ENCODE measurements around the gene PCAT6. TPM values are rescaled to one million over a fixed set of nuclear protein-coding genes. Genes with fewer than 3 reads are reported as not detected.

Gene PCAT6
- total and polyA plus RNA-seq, 2 donors (not counting 3 experiments of a cell fraction or from before 2014, with no cell fraction given): 1.7 to 2.4 TPM

GRCh38 chr1:202765721-202766120 is 45.0 kb upstream of the PCAT6 start:
- FAIRE-seq (no peak), DNase-seq (ENCODE audit: low read depth, low spot score) (no peak)
- H3K27me3 ChIP-seq (ENCODE audit: control insufficient read depth in 2 of 2, insufficient read depth in 2 of 2, low read length in 2 of 2): no peaks in the 10 kb centered on the region
- H3K4me2 ChIP-seq (ENCODE audit: insufficient read depth, low read length): no peak overlapping the region
- no peak overlapping the region for H3K4me3 ChIP-seq (replicated peaks in 1 of 3; ENCODE audit: insufficient read depth in 1 of 3, low read depth in 1 of 3, low read length in 3 of 3)
- no peak overlapping the region for H3K9ac ChIP-seq (replicated peaks; ENCODE audit: extremely low read depth, insufficient read depth, low read length)
- H4K20me1 ChIP-seq (replicated peaks; ENCODE audit: control insufficient read depth, extremely low read depth, insufficient read depth, low read length): no peaks in the 10 kb centered on the region
- dilution Hi-C loops (cut with MboI; ENCODE audit: extremely low pct_ligation_motif_present, low sequenced_read_pairs) (no loop called here), intact Hi-C loops (cut with micrococcal nuclease) (no loop called here)
- no peaks in the 10 kb centered on the region for H3K9me3 ChIP-seq (replicated peaks; ENCODE audit: control insufficient read depth, insufficient read depth, low read length)
- no peaks in the 10 kb centered on the region for H3K9me1 ChIP-seq (replicated peaks; ENCODE audit: control insufficient read depth, extremely low read depth, insufficient read depth, low read length)
- no peaks in the 10 kb centered on the region for H3K4me1 ChIP-seq (ENCODE audit: control insufficient read depth, extremely low read depth, insufficient read depth, low read length)
- no TSS peak for BruUV-seq (replicated peaks)
- H2AFZ ChIP-seq (ENCODE audit: low read depth, low read length): no peak overlapping the region
- ChIA-PET POLR2A (no interaction called here), CTCF (interaction anchor here (1.1 kb wide), 1 partner anchor 47 kb away, joined by 3 read pairs; no protein-coding TSS in a partner anchor)
- H3K79me2 ChIP-seq (ENCODE audit: control insufficient read depth, insufficient read depth, low read length): no peaks in the 10 kb centered on the region
- peaks cover 10 to 14% of the 10 kb centered on the region in 2 experiments for H3K36me3 ChIP-seq (ENCODE audit: control insufficient read depth in 2 of 2, extremely low read depth in 1 of 2, insufficient read depth in 2 of 2, low read length in 2 of 2)
- no peak overlapping the region for H3K27ac ChIP-seq (ENCODE audit: insufficient read depth, low read depth, low read length)
- no peak for TF ChIP-seq POLR2A (IDR thresholded peaks at IDR 0.05; ENCODE audit: low read depth, low read length)
- TF ChIP-seq MYC (IDR thresholded peaks at IDR 0.05; ENCODE audit: low read depth, low read length): no peak
- no peak for TF ChIP-seq FOS (IDR thresholded peaks at IDR 0.05; ENCODE audit: borderline replicate concordance, insufficient read depth, low read length)
- no peak for TF ChIP-seq JUN (IDR thresholded peaks at IDR 0.05; ENCODE audit: borderline replicate concordance, insufficient read depth, insufficient read length, low read depth)
- no peak for TF ChIP-seq GATA2 (IDR thresholded peaks at IDR 0.05; ENCODE audit: insufficient read depth, insufficient read length, low read depth, low read length)

GRCh38 chr1:202770135-202770534 is 40.6 kb upstream of the PCAT6 start:
- CTCF ChIA-PET: interaction anchor here (0.8 to 1.8 kb wide), 3 partner anchors 9 to 51 kb away, joined by 3 to 7 read pairs (median 3); no protein-coding TSS in a partner anchor
- H2AFZ ChIP-seq (ENCODE audit: low read depth, low read length): no peak overlapping the region
- H3K9me3 ChIP-seq (replicated peaks; ENCODE audit: control insufficient read depth, insufficient read depth, low read length): no peaks in the 10 kb centered on the region
- H3K27ac ChIP-seq (ENCODE audit: insufficient read depth, low read depth, low read length): no peak overlapping the region
- H4K20me1 ChIP-seq (replicated peaks; ENCODE audit: control insufficient read depth, extremely low read depth, insufficient read depth, low read length): no peaks in the 10 kb centered on the region
- H3K36me3 ChIP-seq (ENCODE audit: control insufficient read depth in 2 of 2, extremely low read depth in 1 of 2, insufficient read depth in 2 of 2, low read length in 2 of 2): peaks cover 3 to 11% of the 10 kb centered on the region in 2 experiments
- dilution Hi-C loops (cut with MboI; ENCODE audit: extremely low pct_ligation_motif_present, low sequenced_read_pairs) (no loop called here), intact Hi-C loops (cut with micrococcal nuclease) (no loop called here)
- TF ChIP-seq GATA2 (IDR thresholded peaks at IDR 0.05; ENCODE audit: insufficient read depth, insufficient read length, low read depth, low read length) (no peak), CTCF (IDR thresholded peaks at IDR 0.05; ENCODE audit: extremely low read depth in 1 of 2, insufficient read depth in 1 of 2, low read depth in 1 of 2, low read length in 2 of 2) (no peak), MAX (IDR thresholded peaks at IDR 0.05; ENCODE audit: insufficient read depth, insufficient read length) (no peak), JUN (IDR thresholded peaks at IDR 0.05; ENCODE audit: borderline replicate concordance, insufficient read depth, insufficient read length, low read depth) (no peak), POLR2A (IDR thresholded peaks at IDR 0.05; ENCODE audit: low read depth, low read length) (no peak), FOS (IDR thresholded peaks at IDR 0.05; ENCODE audit: borderline replicate concordance, insufficient read depth, low read length) (no peak), EZH2 (IDR thresholded peaks at IDR 0.05; ENCODE audit: borderline replicate concordance, low read depth, low read length, severe bottlenecking) (no peak), MYC (IDR thresholded peaks at IDR 0.05; ENCODE audit: low read depth, low read length) (no peak), POLR2AphosphoS5 (IDR thresholded peaks at IDR 0.05; ENCODE audit: insufficient read depth, low read depth, low read length) (no peak)
- no peak overlapping the region for H3K4me3 ChIP-seq (replicated peaks in 1 of 3; ENCODE audit: insufficient read depth in 1 of 3, low read depth in 1 of 3, low read length in 3 of 3)
- H3K27me3 ChIP-seq (ENCODE audit: control insufficient read depth in 2 of 2, insufficient read depth in 2 of 2, low read length in 2 of 2): no peaks in the 10 kb centered on the region
- no peak overlapping the region for H3K9ac ChIP-seq (replicated peaks; ENCODE audit: extremely low read depth, insufficient read depth, low read length)
- POLR2A ChIA-PET: no interaction called here
- no peak for FAIRE-seq
- no peaks in the 10 kb centered on the region for H3K9me1 ChIP-seq (replicated peaks; ENCODE audit: control insufficient read depth, extremely low read depth, insufficient read depth, low read length)
- DNase-seq (ENCODE audit: low read depth, low spot score): no peak
- no peaks in the 10 kb centered on the region for H3K79me2 ChIP-seq (ENCODE audit: control insufficient read depth, insufficient read depth, low read length)
- H3K4me1 ChIP-seq (ENCODE audit: control insufficient read depth, extremely low read depth, insufficient read depth, low read length): no peaks in the 10 kb centered on the region
- no TSS peak for BruUV-seq (replicated peaks)
- no peak overlapping the region for H3K4me2 ChIP-seq (ENCODE audit: insufficient read depth, low read length)
